ENCODE measurements around the gene LDAH. TPM values are rescaled to one million over a fixed set of nuclear protein-coding genes. Genes with fewer than 3 reads are reported as not detected.

The LDAH gene
- total RNA-seq, 1 experiment from 2014 or later, result 15.2 TPM

DNA sequence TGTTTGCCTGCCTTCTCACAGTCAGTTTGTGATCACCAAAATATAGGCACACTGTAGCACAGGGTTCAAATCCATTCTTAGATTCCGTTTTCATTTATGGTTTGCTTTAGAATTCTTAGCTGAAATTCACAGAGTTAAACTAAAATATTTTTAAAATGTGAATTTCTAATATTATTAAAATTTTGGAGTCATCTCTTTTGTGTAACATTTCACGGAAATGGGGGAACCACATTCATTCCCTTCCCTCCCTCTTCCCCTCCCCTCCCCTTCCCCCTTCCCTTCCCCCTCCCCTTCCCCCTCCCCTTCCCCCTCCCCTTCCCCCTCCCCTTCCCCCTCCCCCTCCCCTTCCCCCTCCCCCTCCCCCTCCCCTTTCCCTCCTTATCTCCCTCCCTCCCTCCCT, 11.4 kb upstream of the LDAH start:
- Histone ChIP-seq H4K5ac (ENCODE audit: insufficient read length, low read depth, low read length) (no peak overlapping the region), H2BK15ac (ENCODE audit: low read depth, low read length) (no peak overlapping the region), H2AK5ac (ENCODE audit: insufficient read length, low read length) (no peak overlapping the region), H3K79me2 (ENCODE audit: insufficient read depth, low read length) (no peaks in the 10 kb centered on the region), H3K23me2 (ENCODE audit: insufficient read length, low read depth, low read length, poor library complexity, severe bottlenecking) (no peaks in the 10 kb centered on the region), H3K4me1 (ENCODE audit: insufficient read depth, low read length) (no peaks in the 10 kb centered on the region), H3K4me2 (ENCODE audit: insufficient read depth, insufficient read length, low read length) (no peak overlapping the region), H3K14ac (ENCODE audit: insufficient read depth, low read length) (no peak overlapping the region), H2BK20ac (ENCODE audit: low read depth, low read length, poor library complexity, severe bottlenecking) (no peak overlapping the region), H3K18ac (ENCODE audit: insufficient read length, low read depth, low read length) (no peak overlapping the region), H3K23ac (ENCODE audit: insufficient read length, low read depth, low read length) (no peak overlapping the region), H2AFZ (ENCODE audit: low read length) (no peak overlapping the region), H2BK120ac (ENCODE audit: low read depth, low read length, poor library complexity, severe bottlenecking) (no peak overlapping the region), H4K8ac (replicated peaks; ENCODE audit: insufficient read length, low read depth, low read length) (no peak overlapping the region), H3K56ac (ENCODE audit: insufficient read length, low read depth, low read length) (no peak overlapping the region), H3K79me1 (ENCODE audit: insufficient read depth, low read depth, low read length, poor library complexity, severe bottlenecking) (no peaks in the 10 kb centered on the region), H2BK12ac (ENCODE audit: insufficient read length, low read depth, low read length) (no peak overlapping the region), H3T11ph (ENCODE audit: low read length) (no peak overlapping the region), H3K27ac (ENCODE audit: insufficient read length, low read depth, low read length) (no peak overlapping the region), H3K27me3 (ENCODE audit: insufficient read depth, low read length) (no peaks in the 10 kb centered on the region), H2BK5ac (ENCODE audit: insufficient read length, low read length) (no peak overlapping the region), H3K4ac (ENCODE audit: low read depth, low read length) (no peak overlapping the region), H4K91ac (ENCODE audit: insufficient read length, low read depth, low read length) (no peak overlapping the region), H3K9ac (ENCODE audit: extremely low read depth, insufficient read length, low read length) (no peak overlapping the region), H4K20me1 (ENCODE audit: control insufficient read depth, insufficient read depth, insufficient read length) (no peaks in the 10 kb centered on the region), H3K9me3 (ENCODE audit: control insufficient read depth, low read depth, low read length) (no peaks in the 10 kb centered on the region)
- H3K4me1 Mint-ChIP-seq, result no peaks in the 10 kb centered on the region
- H3K9me3 Mint-ChIP-seq, result peaks cover 7% of the 10 kb centered on the region in 2 experiments; a peak in 4 of 5 replicates
- H3K27ac Mint-ChIP-seq, result no peak overlapping the region
- no peak overlapping the region for H3K4me3 Mint-ChIP-seq
- TF ChIP-seq CTCF (conservative IDR thresholded peaks at IDR 0.05), result no peak
- no peak for DNase-seq
- peaks cover 42% of the 10 kb centered on the region for H3K27me3 Mint-ChIP-seq (ENCODE audit: low read depth)
- WGBS (ENCODE audit: extremely low coverage, insufficient read length, low lambda C conversion rate), result no CpG with 5 or more reads among the region's 2 CpGs
- H3K36me3 Mint-ChIP-seq (ENCODE audit: insufficient read depth in 1 of 3, low read depth in 3 of 3), result no peaks in the 10 kb centered on the region
